ENCODE data around the gene MAFG. TPM values are rescaled to one million over a fixed set of nuclear protein-coding genes. Genes with fewer than 3 reads are reported as not detected.

Gene MAFG
- total RNA-seq, 2 experiments from 2014 or later = 22.7 to 33.6 TPM

- no TSS peak for BruUV-seq (replicated peaks)
- ChIA-PET CTCF (ENCODE audit: unreplicated experiment) (no interaction called here), POLR2A (no interaction called here)
- TF ChIP-seq CTCF (conservative IDR thresholded peaks at IDR 0.05; ENCODE audit: low read length) (no peak), EZH2phosphoT487 (IDR thresholded peaks at IDR 0.05; ENCODE audit: borderline replicate concordance, low read depth, low read length) (no peak)
- intact Hi-C loops (cut with micrococcal nuclease; ENCODE audit: unreplicated experiment) = no loop called here
- no peak overlapping the region for H3K4me2 ChIP-seq (ENCODE audit: low read length)
- H2AFZ ChIP-seq (ENCODE audit: low read length) = no peak overlapping the region
- H4K20me1 ChIP-seq (ENCODE audit: insufficient read depth, low read length) = no peaks in the 10 kb centered on the region
- peaks cover 43% of the 10 kb centered on the region for H3K4me1 ChIP-seq (ENCODE audit: insufficient read depth, low read length, poor library complexity, severe bottlenecking)
- no peak overlapping the region for H3K4me3 ChIP-seq (ENCODE audit: low read depth, low read length, poor library complexity, severe bottlenecking)
- no peak for DNase-seq (ENCODE audit: low spot score)
- no peaks in the 10 kb centered on the region for H3K9me2 ChIP-seq (ENCODE audit: insufficient read depth, low read length)
- peaks cover 6% of the 10 kb centered on the region; the same call in 1 of the 2 replicates for H3K79me2 ChIP-seq (ENCODE audit: insufficient read depth, low read depth, low read length)
- H3K36me3 ChIP-seq (ENCODE audit: insufficient read depth, low read length) = peaks cover under 1% of the 10 kb centered on the region; the same call in 1 of the 2 replicates
- H3K27ac ChIP-seq (ENCODE audit: low read depth, low read length, poor library complexity, severe bottlenecking) = no peak overlapping the region
- H3K9me3 ChIP-seq (ENCODE audit: low read length) = no peaks in the 10 kb centered on the region
Measured at GRCh38 chr17:81940538-81941483, 13.3 kb upstream of the MAFG start.

GRCh38 chr17:81939881-81940385 lies 12.4 kb upstream of the MAFG start:
- no TSS peak for BruUV-seq (replicated peaks)
- no peak overlapping the region for H3K4me3 ChIP-seq (ENCODE audit: low read depth, low read length, poor library complexity, severe bottlenecking)
- peaks cover 46% of the 10 kb centered on the region for H3K4me1 ChIP-seq (ENCODE audit: insufficient read depth, low read length, poor library complexity, severe bottlenecking)
- H3K9me2 ChIP-seq (ENCODE audit: insufficient read depth, low read length) = no peaks in the 10 kb centered on the region
- no peak overlapping the region for H2AFZ ChIP-seq (ENCODE audit: low read length)
- DNase-seq (ENCODE audit: low spot score) = no peak
- no peak overlapping the region for H3K27ac ChIP-seq (ENCODE audit: low read depth, low read length, poor library complexity, severe bottlenecking)
- intact Hi-C loops (cut with micrococcal nuclease; ENCODE audit: unreplicated experiment) = no loop called here
- H3K79me2 ChIP-seq (ENCODE audit: insufficient read depth, low read depth, low read length) = peaks cover 6% of the 10 kb centered on the region; the same call in 1 of the 2 replicates
- ChIA-PET POLR2A (no interaction called here), CTCF (ENCODE audit: unreplicated experiment) (no interaction called here)
- peaks cover 10% of the 10 kb centered on the region for H3K36me3 ChIP-seq (ENCODE audit: insufficient read depth, low read length)
- H3K9me3 ChIP-seq (ENCODE audit: low read length) = no peaks in the 10 kb centered on the region
- no peaks in the 10 kb centered on the region for H4K20me1 ChIP-seq (ENCODE audit: insufficient read depth, low read length)
- no peak overlapping the region for H3K4me2 ChIP-seq (ENCODE audit: low read length)
- TF ChIP-seq CTCF (conservative IDR thresholded peaks at IDR 0.05; ENCODE audit: low read length) (no peak), EZH2phosphoT487 (IDR thresholded peaks at IDR 0.05; ENCODE audit: borderline replicate concordance, low read depth, low read length) (no peak)

- Histone ChIP-seq H3K4me2 (ENCODE audit: low read length) (no peak overlapping the region), H4K20me1 (ENCODE audit: insufficient read depth, low read length) (no peaks in the 10 kb centered on the region), H3K79me2 (ENCODE audit: insufficient read depth, low read depth, low read length) (peaks cover 6% of the 10 kb centered on the region; the same call in 1 of the 2 replicates), H3K4me3 (ENCODE audit: low read depth, low read length, poor library complexity, severe bottlenecking) (no peak overlapping the region), H3K9me3 (ENCODE audit: low read length) (no peaks in the 10 kb centered on the region), H3K4me1 (ENCODE audit: insufficient read depth, low read length, poor library complexity, severe bottlenecking) (peaks cover 46% of the 10 kb centered on the region), H2AFZ (ENCODE audit: low read length) (no peak overlapping the region), H3K36me3 (ENCODE audit: insufficient read depth, low read length) (peaks cover 16% of the 10 kb centered on the region), H3K27ac (ENCODE audit: low read depth, low read length, poor library complexity, severe bottlenecking) (no peak overlapping the region), H3K9me2 (ENCODE audit: insufficient read depth, low read length) (no peaks in the 10 kb centered on the region)
- ChIA-PET POLR2A (no interaction called here), CTCF (ENCODE audit: unreplicated experiment) (no interaction called here)
- BruUV-seq (replicated peaks) = no TSS peak
- no peak for TF ChIP-seq CTCF (conservative IDR thresholded peaks at IDR 0.05; ENCODE audit: low read length)
- TF ChIP-seq EZH2phosphoT487 (IDR thresholded peaks at IDR 0.05; ENCODE audit: borderline replicate concordance, low read depth, low read length) = no peak
- intact Hi-C loops (cut with micrococcal nuclease; ENCODE audit: unreplicated experiment) = no loop called here
- no peak for DNase-seq (ENCODE audit: low spot score)
Measured at GRCh38 chr17:81939218-81939617, 11.7 kb upstream of the MAFG start.

All from OCI-LY7 (cell line).